GM21529 (cell line): ENCODE measurements around the gene TAF7L.

Source experiments
- ATAC-seq: cut with Tn5 transposase; IDR thresholded peaks from one replicate; pipeline ENCODE4 v1.9.1; 2021; ENCODE audit not compliant: unreplicated experiment

The TAF7L gene

DNA sequence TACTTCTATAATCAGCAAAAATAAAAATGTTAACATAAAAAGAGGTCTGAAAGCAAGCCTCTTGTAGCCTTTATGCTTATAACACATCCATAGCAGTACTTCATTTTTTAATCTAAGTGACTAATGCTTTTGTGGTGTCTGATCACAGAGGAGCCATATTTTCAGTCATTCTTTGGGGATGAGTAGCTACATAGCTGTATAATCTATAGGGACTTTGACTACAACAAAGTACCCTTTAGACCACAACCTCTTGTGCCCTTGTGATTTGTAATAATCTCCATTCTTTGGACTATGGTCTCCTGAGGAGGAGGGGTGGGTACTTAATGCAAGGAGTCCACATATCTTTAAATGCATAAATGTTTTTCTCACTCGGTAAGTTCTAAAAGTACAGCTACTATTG, 62.0 kb downstream of the TAF7L start:
- ATAC-seq, result no peak

DNA sequence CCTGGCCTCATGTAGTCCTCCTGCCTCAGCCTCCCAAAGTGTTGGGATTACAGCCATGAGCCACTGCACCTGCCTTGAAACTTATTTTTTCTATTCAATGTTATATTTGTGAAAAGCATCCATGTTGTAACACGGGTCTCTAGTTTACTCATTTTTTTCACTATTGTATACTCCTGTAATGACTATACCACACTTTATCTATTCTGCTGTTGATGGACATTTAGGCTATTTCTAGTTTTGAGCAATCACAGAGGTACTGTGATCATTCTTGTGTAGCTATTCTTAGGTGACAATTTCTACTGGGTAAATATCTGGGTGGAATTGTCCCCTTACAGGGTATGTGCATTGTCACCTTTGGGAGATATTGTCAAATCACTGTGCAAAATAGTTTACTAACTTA, 67.9 kb downstream of the TAF7L start:
- no peak for ATAC-seq

DNA sequence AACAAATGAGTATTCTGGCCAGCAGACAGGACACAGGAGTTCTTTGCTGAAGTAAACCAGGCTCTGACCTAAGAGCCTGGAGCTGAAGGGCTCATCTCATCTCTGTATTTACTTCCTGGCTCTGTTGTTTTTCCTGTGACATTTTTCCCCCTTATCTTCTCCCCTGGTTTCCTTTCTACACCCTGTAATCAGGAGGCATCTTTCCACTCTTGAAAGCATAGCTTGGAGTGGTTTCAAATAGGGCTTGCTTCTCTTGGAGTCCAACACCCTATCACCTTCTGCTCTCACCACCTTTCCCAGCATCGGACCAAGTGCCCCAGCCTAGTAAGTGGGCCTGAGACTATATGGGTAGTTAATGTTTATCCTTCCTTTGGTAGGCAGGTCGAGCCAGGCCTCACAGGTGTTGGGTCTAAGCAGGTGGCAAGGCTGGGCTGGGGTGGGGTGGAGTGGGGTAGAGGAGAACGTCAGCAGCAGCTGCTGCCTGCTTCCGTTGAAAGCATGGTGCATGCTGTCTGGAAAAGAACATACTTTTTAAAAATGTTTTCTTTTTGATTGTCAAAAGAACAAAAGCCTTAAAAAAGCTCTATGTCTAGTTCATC, 70.4 kb downstream of the TAF7L start:
- no peak for ATAC-seq

GRCh38 chrX:101219864-101220346, 71.2 kb downstream of the TAF7L start:
- ATAC-seq, result no peak

- no peak for ATAC-seq
Measured at GRCh38 chrX:101219116-101219863, 71.8 kb downstream of the TAF7L start, which contains the start of gene DRP2. Gene DRP2 (plus strand): TSS chrX:101219786. CDS start chrX:101231648, 11,862 bp downstream.
